HepG2 (cell line): ENCODE data around the gene ISOC2. TPM values are rescaled to one million over a fixed set of nuclear protein-coding genes. Genes with fewer than 3 reads are reported as not detected.

Experiments
- ATAC-seq: fragments of 200-7000 bp; cut with Tn5 transposase; 3 replicates; pipeline ENCODE4 v1.9.1; 2020; ENCODE audit warnings: mild to moderate bottlenecking, moderate library complexity
- BruUV-seq: library from RNA; stranded (reverse); fragments of 400-500 nt; replicated peaks from 2 replicates; lab custom pipeline; 2021; lab: Mats Ljungman, UMichigan
- CTCF ChIA-PET: fragments of 300-600 bp; formaldehyde crosslinking; extraction: SDS; loops from one replicate; lab custom pipeline; 2021; ENCODE audit warnings: low total read pairs, inconsistent platforms, low intra/inter-chr PET ratio; lab: Yijun Ruan, JAX
- POLR2A ChIA-PET: fragments of 350-600 bp; sonication (Branson Sonifier 250); formaldehyde crosslinking; loops from one replicate; lab custom pipeline; 2020; ENCODE audit warnings: antibody characterized with exemption, inconsistent platforms; lab: Yijun Ruan, JAX
- DNase-seq: peaks from one replicate; pipeline ENCODE4 v3.0.0-alpha.2; 2015; ENCODE audit warnings: low spot score
- FAIRE-seq: peaks from 3 replicates; lab custom pipeline; 2011; peaks lifted over from hg19 to GRCh38; lab: Jason Lieb, UNC
- H2AFZ ChIP-seq: one replicate; pipeline ENCODE4 v1.6.1; 2011; ENCODE audit warnings: low read length, inconsistent platforms
- H3K27ac ChIP-seq: fragments of 300-600 bp; 3 replicates; pipeline ENCODE4 v1.8.0; 2011; ENCODE audit warnings: mixed run types, mild to moderate bottlenecking, mixed read lengths, low read length, inconsistent platforms; ENCODE audit not compliant: insufficient read depth; ENCODE audit errors: extremely low read length
- H3K27me3 ChIP-seq, 2 experiments: fragments of 200-600 bp in 1 of 2; 2 replicates in 1 of 2; 3 replicates in 1 of 2; pipeline versions ENCODE4 v1.6.0 to v1.8.0; 2011; ENCODE audit warnings: low read length in 2 of 2, mild to moderate bottlenecking in 2 of 2, moderate library complexity in 2 of 2, inconsistent platforms in 1 of 2; ENCODE audit not compliant: insufficient read depth in 2 of 2, control insufficient read depth in 1 of 2
- H3K36me3 ChIP-seq, 2 experiments: fragments of 200-600 bp in 1 of 2; replicated peaks in 1 of 2; 2 replicates in 1 of 2; 3 replicates in 1 of 2; pipeline versions ENCODE4 v1.5.1 to v1.8.0; 2011; ENCODE audit warnings: low read length in 2 of 2, inconsistent platforms in 1 of 2; ENCODE audit not compliant: insufficient read depth in 2 of 2, control insufficient read depth in 1 of 2
- H3K4me1 ChIP-seq: 2 replicates; pipeline ENCODE4 v1.5.1; 2012; ENCODE audit warnings: low read length, inconsistent platforms; ENCODE audit not compliant: insufficient read depth
- H3K4me2 ChIP-seq: 2 replicates; pipeline ENCODE4 v1.6.0; 2011; ENCODE audit warnings: low read depth, low read length, inconsistent platforms
- H3K4me3 ChIP-seq, 3 experiments: fragments of 200-600 bp in 1 of 3; sonication (generic), shearing (Covaris generic) in 1 of 3; replicated peaks in 1 of 3; 2 replicates each; pipeline ENCODE4 v1.5.1; 2011 to 2016; ENCODE audit warnings: low read length in 3 of 3, inconsistent platforms in 2 of 3, low read depth in 2 of 3, mild to moderate bottlenecking in 2 of 3, control low read depth in 1 of 3, mixed read lengths in 1 of 3; ENCODE audit not compliant: insufficient read depth in 1 of 3
- H3K79me2 ChIP-seq: one replicate; pipeline ENCODE4 v1.6.1; 2011; ENCODE audit warnings: low read length, inconsistent platforms; ENCODE audit not compliant: insufficient read depth
- H3K9ac ChIP-seq: 2 replicates; pipeline ENCODE4 v1.6.0; 2011; ENCODE audit warnings: mild to moderate bottlenecking, low read depth, low read length, inconsistent platforms; ENCODE audit not compliant: insufficient read depth
- H3K9me3 ChIP-seq: 2 replicates; pipeline ENCODE4 v1.5.1; 2012; ENCODE audit warnings: mild to moderate bottlenecking, low read length
- H4K20me1 ChIP-seq: 2 replicates; pipeline ENCODE4 v1.6.0; 2011; ENCODE audit warnings: inconsistent platforms, mild to moderate bottlenecking, low read length, moderate library complexity; ENCODE audit not compliant: insufficient read depth
- ATM ChIP-seq: fragments of 450-650 bp; IDR thresholded peaks from 2 replicates; pipeline ENCODE4 v1.7.1; 2017; ENCODE audit warnings: mild to moderate bottlenecking, borderline replicate concordance
- KLF6 ChIP-seq: IDR thresholded peaks from 2 replicates; pipeline ENCODE4 v1.8.0; 2016; ENCODE audit warnings: missing biosample characterization, missing genetic modification reagents
- MEF2D ChIP-seq: sonication (generic); formaldehyde crosslinking; IDR thresholded peaks from 2 replicates; pipeline ENCODE4 v1.5.1; 2020; ENCODE audit warnings: mild to moderate bottlenecking, missing genetic modification reagents
- MYPOP ChIP-seq: sonication (generic); formaldehyde crosslinking; IDR thresholded peaks from 2 replicates; pipeline ENCODE4 v1.8.1; 2023; ENCODE audit warnings: mild to moderate bottlenecking, moderate library complexity, missing genetic modification reagents
- SP1 ChIP-seq, 2 experiments: fragments of 450-650 bp in 1 of 2; sonication (generic) in 1 of 2; formaldehyde crosslinking in 1 of 2; IDR thresholded peaks; 2 replicates each; pipeline versions ENCODE4 v1.4.0 to v1.6.1; 2016 to 2020; ENCODE audit warnings: missing genetic modification reagents in 1 of 2
- TCF12 ChIP-seq, 2 experiments: fragments of 450-650 bp in 1 of 2; sonication (generic) in 1 of 2; formaldehyde crosslinking in 1 of 2; IDR thresholded peaks; 2 replicates each; pipeline versions ENCODE4 v1.6.1 to v1.8.0; 2017 to 2022; ENCODE audit warnings: antibody characterized with exemption in 1 of 2, mild to moderate bottlenecking in 1 of 2, missing genetic modification reagents in 1 of 2, moderate library complexity in 1 of 2
- TEAD3 ChIP-seq: optimal IDR thresholded peaks from 2 replicates; pipeline ENCODE3; 2016; ENCODE audit warnings: borderline replicate concordance
- THAP11 ChIP-seq: IDR thresholded peaks from 2 replicates; pipeline ENCODE4 v1.6.1; 2016; ENCODE audit warnings: missing biosample characterization, missing genetic modification reagents
- ZBTB38 ChIP-seq: sonication (generic); formaldehyde crosslinking; IDR thresholded peaks from 2 replicates; pipeline ENCODE4 v1.5.1; 2020; ENCODE audit warnings: mild to moderate bottlenecking, missing genetic modification reagents
- ZNF33A ChIP-seq: sonication (generic); formaldehyde crosslinking; IDR thresholded peaks from 2 replicates; pipeline ENCODE4 v1.5.1; 2020; ENCODE audit warnings: missing genetic modification reagents, mild to moderate bottlenecking, moderate library complexity, borderline replicate concordance
- ZNF543 ChIP-seq: sonication (generic); formaldehyde crosslinking; IDR thresholded peaks from 2 replicates; pipeline ENCODE4 v1.4.0; 2020; ENCODE audit warnings: mild to moderate bottlenecking, missing genetic modification reagents
- ZNF782 ChIP-seq: sonication (generic); formaldehyde crosslinking; IDR thresholded peaks from 2 replicates; pipeline ENCODE4 v1.4.0; 2020; ENCODE audit warnings: missing genetic modification reagents, mild to moderate bottlenecking, borderline replicate concordance
- ZNF790 ChIP-seq: sonication (generic); formaldehyde crosslinking; IDR thresholded peaks from 2 replicates; pipeline ENCODE4 v1.8.0; 2022; ENCODE audit warnings: missing genetic modification reagents, mild to moderate bottlenecking, borderline replicate concordance
- ZNF883 ChIP-seq: sonication (generic); formaldehyde crosslinking; IDR thresholded peaks from 2 replicates; pipeline ENCODE4 v1.5.1; 2020; ENCODE audit warnings: mild to moderate bottlenecking, missing genetic modification reagents; ENCODE audit errors: not compliant biosample characterization
- WGBS: methylation state at CpG from one replicate; pipeline ENCODE4 v1.1.6; 2017; ENCODE audit warnings: low lambda C conversion rate; 5-methylcytosine and 5-hydroxymethylcytosine counted together
- in situ Hi-C: cut with HindIII; loops from 2 replicates; pipeline ENCODE4 v1.10.0; 2017; ENCODE audit warnings: low pct_unique_long_range_greater_than_20kb; ENCODE audit not compliant: extremely low pct_ligation_motif_present
- intact Hi-C: fragments of 100-400 bp; cut with micrococcal nuclease; formaldehyde crosslinking; loops from one replicate; pipeline ENCODE4 v1.10.0; 2022; ENCODE audit not compliant: unreplicated experiment
- polyA plus RNA-seq, 8 experiments: library from polyadenylated mRNA; depleted of rRNA in 3 of 8; stranded (reverse) in 7 of 8; unstranded in 1 of 8; fragments of >200 nt; fragmentation: Illumina TruSeq in 4 of 8; extraction: Trizol in 4 of 8; gene quantifications; 2 replicates each; pipeline versions ENCODE4 v1.2.1 to v1.2.3, GENCODE V29; 2011 to 2016; ENCODE audit warnings: low read depth in 4 of 8, missing spikeins in 1 of 8, mixed read lengths in 1 of 8; ENCODE audit not compliant: insufficient read depth in 1 of 8
- total RNA-seq, 5 experiments: library from RNA; depleted of rRNA; stranded (reverse); fragments of >200 nt; fragmentation: Illumina TruSeq; extraction: Trizol; gene quantifications; 2 replicates each; pipeline ENCODE4 v1.2.3, GENCODE V29; 2016; ENCODE audit warnings: low read depth in 1 of 5

Gene ISOC2
- total and polyA plus RNA-seq, 2 of the 13 experiments (the other 11 are each of a cell fraction or from before 2014, with no cell fraction given) = 76.8 to 105 TPM

DNA sequence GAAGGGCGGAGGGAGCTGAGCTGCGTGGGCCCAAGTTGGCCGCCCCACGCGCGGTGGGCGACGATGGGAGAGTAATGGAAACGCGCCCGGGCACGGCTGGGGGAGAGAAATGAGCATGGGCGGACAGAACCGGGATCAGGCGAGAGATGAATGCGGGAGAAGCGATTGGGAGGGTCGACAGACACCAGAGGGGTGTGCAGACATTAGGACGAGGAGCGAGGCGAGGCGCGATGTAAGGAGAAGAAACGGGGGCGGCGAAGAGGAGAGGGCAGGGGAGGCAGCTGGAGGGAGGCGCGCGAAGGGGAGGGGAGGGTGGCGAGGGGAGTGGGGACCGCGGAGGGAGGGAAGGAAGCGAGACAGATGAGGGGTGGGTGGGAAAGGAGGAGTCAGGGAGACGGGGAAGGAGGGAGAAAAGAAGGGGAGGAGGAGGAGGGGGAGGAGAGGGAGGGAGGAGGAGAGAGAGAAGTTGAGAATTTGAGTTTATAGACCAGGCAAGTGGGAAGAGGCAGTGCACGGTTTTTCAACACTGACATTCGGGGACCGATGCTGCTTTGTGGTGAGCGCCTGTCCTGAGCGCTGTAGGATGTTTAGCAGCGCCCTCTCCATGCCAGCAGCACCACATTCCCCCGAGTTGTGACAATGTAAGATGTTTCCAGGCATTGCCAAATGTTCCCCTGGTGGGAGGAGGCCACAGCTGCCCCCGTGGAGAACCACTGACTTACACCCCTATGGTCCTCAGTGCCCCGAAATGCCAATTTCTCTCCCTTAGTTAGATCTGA is 18.2 kb downstream of the ISOC2 start, which contains the start of gene SHISA7:
TSS of gene SHISA7 (minus strand) at position 256 of the 779 bp plus-strand sequence. CDS start 437 bp downstream, outside the sequence.
- FAIRE-seq (no peak), ATAC-seq (no peak), DNase-seq (no peak)
- CTCF ChIA-PET = no interaction called here
- Histone ChIP-seq H3K4me2 (no peak within 1 kb of the TSS), H3K27ac (no peak within 1 kb of the TSS), H3K4me3 (no peak within 1 kb of the TSS), H3K9ac (no peak within 1 kb of the TSS), H4K20me1 (peaks cover 4% of the 10 kb centered on the region; the same call in 1 of the 2 replicates), H3K27me3 (peaks cover 6 to 52% of the 10 kb centered on the region in 2 experiments; a peak in 4 of 5 replicates), H2AFZ (no peak within 1 kb of the TSS), H3K4me1 (no peaks in the 10 kb centered on the region), H3K9me3 (no peaks in the 10 kb centered on the region), H3K36me3 (no peaks in the 10 kb centered on the region), H3K79me2 (no peaks in the 10 kb centered on the region)
- no TSS peak for BruUV-seq
- in situ Hi-C loops = no loop called here
- TF ChIP-seq TCF12 (IDR thresholded peaks at IDR 0.05) (no peak), TCF12 (CRISPR knock-in tag; IDR thresholded peaks at IDR 0.05) (no peak), ZNF782 (CRISPR knock-in tag) (no peak), ATM (no peak), SP1 (IDR thresholded peaks at IDR 0.05) (no peak), SP1 (CRISPR knock-in tag; IDR thresholded peaks at IDR 0.05) (no peak), THAP11 (no peak), ZNF883 (no peak), MYPOP (CRISPR knock-in tag) (no peak), ZNF790 (CRISPR knock-in tag) (no peak), KLF6 (CRISPR knock-in tag) (no peak), ZNF543 (CRISPR knock-in tag) (no peak), MEF2D (CRISPR knock-in tag) (no peak), TEAD3 (CRISPR knock-in tag) (no peak), ZNF33A (no peak), ZBTB38 (CRISPR knock-in tag) (no peak)
- POLR2A ChIA-PET = no interaction called here
- 29% methylated on average over 39 of the region's 43 CpGs for WGBS
- intact Hi-C loops = no loop called here
